Stimulated activated CD8-positive, alpha-beta memory T cell treated with anti-CD3 and anti-CD28 coated beads, Interleukin-12 subunit alpha, Interleukin-12 subunit beta, amount 100 ng/mL, for 24 hours (primary cell): ENCODE results near the gene CHST14.
A peak's percentile ranks its signal among the peaks of the same experiment; 100 is the strongest.
"Not testable (repeated sequence)": the region's sequence is repeated elsewhere in the genome, so short reads cannot be mapped to it uniquely, and the experiment has no call there.

ENCODE experiments used
- DNase-seq: peaks from one replicate; pipeline ENCODE4 v3.0.0-alpha.2; 2020; ENCODE audit errors: extremely low read depth

The CHST14 gene

GRCh38 chr15:40440743-40441564 lies 29.8 kb upstream of the CHST14 start, which contains the start of gene BAHD1:
Gene BAHD1 (plus strand): TSS chr15:40440953. CDS start chr15:40458465, 17,512 bp downstream.
- DNase-seq, result peak; percentile 89

- DNase-seq, result no peak
These were observed 28.9 kb upstream of the CHST14 start for GRCh38 chr15:40441565-40442531.

GRCh38 chr15:40443255-40443654 lies 27.5 kb upstream of the CHST14 start:
- DNase-seq, result no peak

GRCh38 chr15:40443846-40444245 lies 26.9 kb upstream of the CHST14 start:
- DNase-seq, result no peak

- no peak for DNase-seq
These were observed 26.0 kb upstream of the CHST14 start for GRCh38 chr15:40444736-40445135.

GRCh38 chr15:40445421-40445922 lies 25.3 kb upstream of the CHST14 start:
- DNase-seq, result no peak

- no peak for DNase-seq
These were observed 24.6 kb upstream of the CHST14 start for GRCh38 chr15:40446144-40446543.

- DNase-seq, result no peak
These were observed 22.4 kb upstream of the CHST14 start for GRCh38 chr15:40448354-40448753.

- DNase-seq, result no peak
These were observed 21.5 kb upstream of the CHST14 start for GRCh38 chr15:40449275-40449674.

GRCh38 chr15:40450047-40450446 lies 20.7 kb upstream of the CHST14 start:
- no peak for DNase-seq

GRCh38 chr15:40451527-40452158 lies 19.1 kb upstream of the CHST14 start:
- DNase-seq, result no peak

GRCh38 chr15:40452296-40453090 lies 18.3 kb upstream of the CHST14 start:
- no peak for DNase-seq

GRCh38 chr15:40453941-40454340 lies 16.8 kb upstream of the CHST14 start:
- DNase-seq, result not testable (repeated sequence)

GRCh38 chr15:40454904-40455391 lies 15.8 kb upstream of the CHST14 start:
- DNase-seq, result no peak

GRCh38 chr15:40456299-40456712 lies 14.5 kb upstream of the CHST14 start:
- DNase-seq, result no peak

GRCh38 chr15:40456738-40457137 lies 14.0 kb upstream of the CHST14 start:
- no peak for DNase-seq

GRCh38 chr15:40458495-40459371 lies 12.1 kb upstream of the CHST14 start:
- DNase-seq, result no peak

- no peak for DNase-seq
These were observed 11.3 kb upstream of the CHST14 start for GRCh38 chr15:40459391-40460015.

- DNase-seq, result no peak
These were observed 10.4 kb upstream of the CHST14 start for GRCh38 chr15:40460404-40460803.
